Body of pancreas (tissue), 4 donors: ENCODE measurements around the gene KLF17. TPM values are rescaled to one million over a fixed set of nuclear protein-coding genes. Genes with fewer than 3 reads are reported as not detected.

Experiments used
- ATAC-seq: fragments of 150-250 bp; one replicate; pipeline ENCODE4 v1.9.1; 2016
- DNase-seq, 4 donors: peaks; one replicate each; pipeline ENCODE4 v3.0.0-alpha.2; 2019
- H3K27ac ChIP-seq, 4 donors: fragments of 200-600 bp; sonication (generic); 1 replicate in 3 of 4; 2 replicates in 1 of 4; pipeline versions ENCODE4 v1.5.1 to v1.6.1; 2016 to 2019; ENCODE audit warnings: mild to moderate bottlenecking in 1 of 4, mixed read lengths in 1 of 4, moderate library complexity in 1 of 4
- H3K27me3 ChIP-seq, 2 donors: fragments of 200-600 bp; sonication (generic); one replicate each; pipeline ENCODE4 v1.6.0; 2016; ENCODE audit warnings: mild to moderate bottlenecking in 1 of 2
- H3K36me3 ChIP-seq, 2 donors: fragments of 200-600 bp; sonication (generic); replicated peaks in 1 of 2; 2 replicates each; pipeline ENCODE4 v1.5.1; 2016; ENCODE audit warnings: low read depth in 2 of 2; ENCODE audit not compliant: insufficient read depth in 1 of 2
- H3K4me1 ChIP-seq: fragments of 200-600 bp; sonication (generic); one replicate; pipeline ENCODE4 v1.6.0; 2016
- H3K4me3 ChIP-seq, 2 donors: fragments of 200-600 bp; sonication (generic); 1 replicate in 1 of 2; 2 replicates in 1 of 2; pipeline ENCODE4 v1.5.1; 2016 to 2019
- H3K9me3 ChIP-seq, 3 donors: fragments of 200-600 bp; sonication (generic); 1 replicate in 2 of 3; 2 replicates in 1 of 3; pipeline ENCODE4 v1.5.1; 2016
- CTCF ChIP-seq, 7 experiments: fragments of 450-650 bp in 4 of 7; fragments of 200-600 bp in 3 of 7; sonication (generic) in 3 of 7; IDR thresholded peaks; one replicate each; pipeline ENCODE4 v1.5.1; 2016 to 2019; ENCODE audit warnings: antibody characterized with exemption in 7 of 7
- POLR2A ChIP-seq, 3 donors: fragments of 450-650 bp; IDR thresholded peaks; one replicate each; pipeline ENCODE4 v1.6.1; 2016; ENCODE audit warnings: antibody characterized with exemption in 3 of 3, mild to moderate bottlenecking in 2 of 3
- WGBS, 2 donors: methylation state at CpG; one replicate each; pipeline ENCODE4 v1.1.5; 2017; 5-methylcytosine and 5-hydroxymethylcytosine counted together
- intact Hi-C: fragments of 100-400 bp; cut with DNase I; formaldehyde crosslinking; loops from one replicate; pipeline ENCODE4 v1.15.1; 2023
- total RNA-seq, 2 donors: library from RNA; depleted of rRNA; stranded (reverse); fragments of >200 nt; gene quantifications; one replicate each; pipeline ENCODE4 v1.1.0, GENCODE V29; 2016

KLF17 gene
- total RNA-seq, 2 donors from 2014 or later = not detected

- ATAC-seq (no peak), DNase-seq (no peak)
- WGBS, 2 donors = 73 to 77% methylated on average over 2 of the region's 2 CpGs
- H3K36me3 ChIP-seq = no peaks in the 10 kb centered on the region
- intact Hi-C loops = no loop called here
- no peak overlapping the region for H3K4me3 ChIP-seq
- no peaks in the 10 kb centered on the region for H3K4me1 ChIP-seq
- no peak overlapping the region for H3K27ac ChIP-seq
- H3K9me3 ChIP-seq = no peaks in the 10 kb centered on the region
- TF ChIP-seq POLR2A (IDR thresholded peaks at IDR 0.05) = no peak
- no peaks in the 10 kb centered on the region for H3K27me3 ChIP-seq
These were observed 24.6 kb upstream of the KLF17 start for GRCh38 chr1:44094047-44094446.

- H3K36me3 ChIP-seq = no peaks in the 10 kb centered on the region
- no peaks in the 10 kb centered on the region for H3K27me3 ChIP-seq
- 89 to 91% methylated on average over 9 of the region's 9 CpGs for WGBS, 2 donors
- no peaks in the 10 kb centered on the region for H3K9me3 ChIP-seq
- TF ChIP-seq CTCF (IDR thresholded peaks at IDR 0.05) (no peak), POLR2A (IDR thresholded peaks at IDR 0.05) (no peak)
- no peak for ATAC-seq
- no peak overlapping the region for H3K27ac ChIP-seq
- H3K4me3 ChIP-seq = no peak overlapping the region
- DNase-seq = no peak
- intact Hi-C loops = no loop called here
- H3K4me1 ChIP-seq = no peaks in the 10 kb centered on the region
These were observed 18.3 kb upstream of the KLF17 start for GRCh38 chr1:44100183-44100868.

- H3K9me3 ChIP-seq = no peaks in the 10 kb centered on the region
- intact Hi-C loops = no loop called here
- TF ChIP-seq POLR2A (IDR thresholded peaks at IDR 0.05) (no peak), CTCF (IDR thresholded peaks at IDR 0.05) (no peak)
- 46 to 49% methylated on average over 7 of the region's 7 CpGs for WGBS, 2 donors
- no peak overlapping the region for H3K27ac ChIP-seq
- no peaks in the 10 kb centered on the region for H3K36me3 ChIP-seq
- no peak overlapping the region for H3K4me3 ChIP-seq
- ATAC-seq = no peak
- no peak for DNase-seq
- no peaks in the 10 kb centered on the region for H3K4me1 ChIP-seq
- H3K27me3 ChIP-seq = no peaks in the 10 kb centered on the region
These were observed 17.3 kb upstream of the KLF17 start for GRCh38 chr1:44101328-44101727.

- Histone ChIP-seq H3K9me3 (no peaks in the 10 kb centered on the region), H3K27ac (no peak overlapping the region), H3K36me3 (no peaks in the 10 kb centered on the region), H3K27me3 (no peaks in the 10 kb centered on the region), H3K4me1 (no peaks in the 10 kb centered on the region), H3K4me3 (no peak overlapping the region)
- 60 to 65% methylated on average over 16 to 44 of the region's 46 CpGs for WGBS, 2 donors
- intact Hi-C loops = no loop called here
- ATAC-seq (no peak), DNase-seq (peak in 3 of 4 donors; percentile 15 to 33 (median 22))
- TF ChIP-seq POLR2A (IDR thresholded peaks at IDR 0.05) (no peak), CTCF (IDR thresholded peaks at IDR 0.05) (no peak)
These were observed 15.1 kb upstream of the KLF17 start for GRCh38 chr1:44103270-44104131.

- ATAC-seq = no peak
These were observed 12.8 kb upstream of the KLF17 start for GRCh38 chr1:44105810-44106209.

More at GRCh38 chr1:44105810-44106209, 12.8 kb upstream of the KLF17 start:
- no peak overlapping the region for H3K27ac ChIP-seq
- TF ChIP-seq CTCF (IDR thresholded peaks at IDR 0.05) (no peak), POLR2A (IDR thresholded peaks at IDR 0.05) (no peak)
- no peaks in the 10 kb centered on the region for H3K9me3 ChIP-seq
- 48 to 67% methylated on average over 2 to 3 of the region's 3 CpGs for WGBS, 2 donors
- no peaks in the 10 kb centered on the region for H3K27me3 ChIP-seq
- no peaks in the 10 kb centered on the region for H3K4me1 ChIP-seq
- no peak overlapping the region for H3K4me3 ChIP-seq
- intact Hi-C loops = no loop called here
- no peaks in the 10 kb centered on the region for H3K36me3 ChIP-seq
- no peak for DNase-seq
